ENCODE results near the gene PTCD2.

- TF ChIP-seq CTCF (conservative IDR thresholded peaks at IDR 0.05; ENCODE audit: low read depth, low read length) (no peak), EZH2 (IDR thresholded peaks at IDR 0.05; ENCODE audit: borderline replicate concordance, low read depth, low read length, poor library complexity, severe bottlenecking) (no peak)
These were observed 11.4 kb upstream of the PTCD2 start for GRCh38 chr5:72308853-72309191.
